ENCODE results near the gene PTPRG. TPM values are rescaled to one million over a fixed set of nuclear protein-coding genes. Genes with fewer than 3 reads are reported as not detected.

Gene PTPRG
- total RNA-seq, 6 experiments from 2014 or later, result 29.4 to 34.7 (median 32.7) TPM

DNA sequence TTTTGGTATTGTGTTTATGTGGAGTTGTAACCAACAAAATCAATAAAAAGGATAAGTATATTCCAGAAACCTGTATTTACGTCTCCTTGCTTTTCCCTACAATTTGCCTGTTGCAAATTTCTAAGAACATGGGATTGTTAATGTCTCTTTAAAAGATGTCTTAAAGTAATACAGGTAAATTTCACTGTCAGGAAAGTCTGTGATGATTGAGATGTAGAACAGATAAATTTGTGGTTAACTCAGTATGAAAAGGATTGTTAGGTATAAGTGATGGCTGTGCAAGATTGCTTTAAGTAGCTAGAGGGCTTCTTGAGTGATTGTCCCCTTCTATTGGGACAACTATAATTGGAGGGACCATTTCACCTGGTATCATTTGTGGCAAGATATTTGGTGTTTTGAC is 6.8 kb downstream of the PTPRG start:
- Mint-ChIP-seq H3K9me3 (no peaks in the 10 kb centered on the region), H3K27ac (no peak overlapping the region), H3K4me1 (ENCODE audit: low read depth) (peaks cover 72% of the 10 kb centered on the region), H3K27me3 (ENCODE audit: insufficient read depth) (no peaks in the 10 kb centered on the region), H3K4me3 (no peak overlapping the region), H3K36me3 (ENCODE audit: low read depth) (0 out of 2 replicates have a peak, but pooled peaks cover 5% of the 10 kb centered on the region)
- DNase-seq, result no peak
- TF ChIP-seq, protein P1, sequence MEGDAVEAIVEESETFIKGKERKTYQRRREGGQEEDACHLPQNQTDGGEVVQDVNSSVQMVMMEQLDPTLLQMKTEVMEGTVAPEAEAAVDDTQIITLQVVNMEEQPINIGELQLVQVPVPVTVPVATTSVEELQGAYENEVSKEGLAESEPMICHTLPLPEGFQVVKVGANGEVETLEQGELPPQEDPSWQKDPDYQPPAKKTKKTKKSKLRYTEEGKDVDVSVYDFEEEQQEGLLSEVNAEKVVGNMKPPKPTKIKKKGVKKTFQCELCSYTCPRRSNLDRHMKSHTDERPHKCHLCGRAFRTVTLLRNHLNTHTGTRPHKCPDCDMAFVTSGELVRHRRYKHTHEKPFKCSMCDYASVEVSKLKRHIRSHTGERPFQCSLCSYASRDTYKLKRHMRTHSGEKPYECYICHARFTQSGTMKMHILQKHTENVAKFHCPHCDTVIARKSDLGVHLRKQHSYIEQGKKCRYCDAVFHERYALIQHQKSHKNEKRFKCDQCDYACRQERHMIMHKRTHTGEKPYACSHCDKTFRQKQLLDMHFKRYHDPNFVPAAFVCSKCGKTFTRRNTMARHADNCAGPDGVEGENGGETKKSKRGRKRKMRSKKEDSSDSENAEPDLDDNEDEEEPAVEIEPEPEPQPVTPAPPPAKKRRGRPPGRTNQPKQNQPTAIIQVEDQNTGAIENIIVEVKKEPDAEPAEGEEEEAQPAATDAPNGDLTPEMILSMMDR (IDR thresholded peaks at IDR 0.05), result no peak

DNA sequence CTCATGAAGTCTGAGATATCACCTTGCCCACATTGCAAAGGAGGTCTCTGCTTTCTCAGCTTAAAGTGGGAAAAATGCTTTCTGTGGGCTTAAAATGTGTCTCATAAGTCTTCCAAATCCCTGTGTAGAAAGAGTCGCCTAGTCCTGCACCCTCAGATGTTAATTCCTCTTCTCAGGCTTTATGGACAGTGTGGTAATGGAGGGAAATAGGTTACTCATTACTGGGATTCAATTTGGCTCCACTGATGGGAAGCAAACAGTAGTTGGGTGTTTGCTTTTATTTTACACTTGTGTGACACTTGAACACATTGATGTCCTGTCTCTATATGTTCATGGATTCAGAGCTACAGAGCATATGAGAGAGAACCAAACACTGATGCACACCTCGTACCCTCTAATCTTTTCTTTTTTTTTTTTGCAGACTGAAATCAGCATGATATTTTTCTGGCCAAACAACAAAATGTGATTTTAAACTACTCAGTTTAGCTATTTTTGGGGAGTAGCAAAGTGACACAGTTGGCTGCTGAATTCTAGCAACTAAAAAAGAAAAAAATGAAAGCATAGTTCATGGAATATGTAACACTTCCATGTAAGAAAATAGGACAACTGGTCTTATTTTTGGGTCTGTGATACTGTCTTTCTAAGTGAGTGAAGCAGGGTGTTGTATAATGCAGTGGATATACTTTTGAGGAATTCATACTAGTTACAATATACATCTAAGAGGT is 8.6 kb downstream of the PTPRG start:
- no peak overlapping the region for H3K27ac Mint-ChIP-seq
- no peak for DNase-seq
- H3K27me3 Mint-ChIP-seq (ENCODE audit: insufficient read depth), result no peaks in the 10 kb centered on the region
- H3K4me1 Mint-ChIP-seq (ENCODE audit: low read depth), result peaks cover 76% of the 10 kb centered on the region
- H3K9me3 Mint-ChIP-seq, result no peaks in the 10 kb centered on the region; the same call in 1 of the 2 replicates
- H3K4me3 Mint-ChIP-seq, result no peak overlapping the region
- TF ChIP-seq, protein P1 (IDR thresholded peaks at IDR 0.05), result no peak
- H3K36me3 Mint-ChIP-seq (ENCODE audit: low read depth), result peaks cover 20% of the 10 kb centered on the region

DNA sequence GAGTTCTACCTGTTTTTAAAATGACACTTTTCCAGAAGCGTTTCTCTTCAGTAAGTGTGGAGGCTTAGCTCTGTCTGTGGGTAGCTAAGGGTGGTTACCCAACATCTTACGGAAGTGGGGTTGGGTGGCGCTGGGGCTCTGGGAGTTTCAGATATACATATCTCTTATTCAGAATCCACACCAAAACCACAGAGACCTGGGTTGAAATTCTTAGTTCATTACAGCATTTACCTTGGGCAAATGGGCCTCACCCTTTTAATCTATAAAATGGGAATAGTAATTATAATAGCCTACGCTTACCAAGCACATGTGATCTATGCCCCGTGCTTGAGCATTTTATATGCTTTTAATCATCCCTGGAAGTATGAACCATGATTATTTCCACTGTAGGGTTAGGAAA is 9.4 kb downstream of the PTPRG start:
- Mint-ChIP-seq H3K27ac (no peak overlapping the region), H3K9me3 (no peaks in the 10 kb centered on the region; the same call in 1 of the 2 replicates), H3K4me1 (ENCODE audit: low read depth) (peaks cover 73% of the 10 kb centered on the region), H3K27me3 (ENCODE audit: insufficient read depth) (no peaks in the 10 kb centered on the region), H3K36me3 (ENCODE audit: low read depth) (peaks cover 20% of the 10 kb centered on the region), H3K4me3 (no peak overlapping the region)
- TF ChIP-seq, protein P1 (IDR thresholded peaks at IDR 0.05), result no peak
- no peak for DNase-seq

DNA sequence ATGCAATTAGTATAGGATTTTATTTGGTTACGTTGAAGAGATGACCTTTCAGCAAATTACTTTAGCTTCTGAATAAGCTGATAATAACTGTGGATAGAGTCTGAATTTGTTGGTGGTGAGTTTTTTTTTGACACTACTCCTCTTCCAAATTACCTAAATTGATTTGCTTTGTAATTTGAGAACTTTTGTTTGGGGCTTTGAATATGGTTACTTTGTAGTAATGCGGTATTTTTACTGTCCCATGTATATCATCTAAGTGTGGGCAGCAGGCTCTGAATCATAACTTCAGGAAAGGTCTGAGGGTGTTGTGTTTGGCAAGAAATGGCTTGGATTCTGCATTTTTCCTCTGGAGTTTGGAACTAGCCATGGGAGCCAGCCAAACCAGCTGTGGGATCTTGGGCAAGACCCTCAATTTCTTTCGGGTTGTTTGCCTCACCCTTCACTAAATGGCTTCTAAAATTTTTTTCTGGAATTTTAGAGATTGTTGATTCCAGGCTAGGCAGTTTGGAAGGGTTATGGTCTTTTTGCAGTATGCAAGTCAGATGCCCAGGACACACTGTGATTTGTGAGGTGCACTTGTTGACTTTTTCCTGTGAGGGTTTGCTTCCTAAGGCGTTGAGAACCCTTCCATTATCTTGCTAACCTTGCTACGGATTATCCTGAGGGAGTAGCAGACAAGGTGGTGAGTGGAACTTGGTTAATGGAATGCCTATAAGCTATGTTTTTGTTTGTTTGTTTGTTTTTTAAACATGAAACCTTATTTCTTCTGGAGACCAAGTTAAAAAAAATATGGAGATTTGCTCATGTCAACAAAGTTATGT is 10.4 kb downstream of the PTPRG start:
- TF ChIP-seq, protein P1 (IDR thresholded peaks at IDR 0.05), result no peak
- DNase-seq, result peak; percentile 45
- H3K4me3 Mint-ChIP-seq, result no peak overlapping the region
- H3K27ac Mint-ChIP-seq, result peak overlapping the region; percentile 57
- H3K36me3 Mint-ChIP-seq (ENCODE audit: low read depth), result peaks cover 20% of the 10 kb centered on the region
- no peaks in the 10 kb centered on the region; the same call in 1 of the 2 replicates for H3K9me3 Mint-ChIP-seq
- H3K4me1 Mint-ChIP-seq (ENCODE audit: low read depth), result peaks cover 75% of the 10 kb centered on the region
- no peaks in the 10 kb centered on the region for H3K27me3 Mint-ChIP-seq (ENCODE audit: insufficient read depth)

DNA sequence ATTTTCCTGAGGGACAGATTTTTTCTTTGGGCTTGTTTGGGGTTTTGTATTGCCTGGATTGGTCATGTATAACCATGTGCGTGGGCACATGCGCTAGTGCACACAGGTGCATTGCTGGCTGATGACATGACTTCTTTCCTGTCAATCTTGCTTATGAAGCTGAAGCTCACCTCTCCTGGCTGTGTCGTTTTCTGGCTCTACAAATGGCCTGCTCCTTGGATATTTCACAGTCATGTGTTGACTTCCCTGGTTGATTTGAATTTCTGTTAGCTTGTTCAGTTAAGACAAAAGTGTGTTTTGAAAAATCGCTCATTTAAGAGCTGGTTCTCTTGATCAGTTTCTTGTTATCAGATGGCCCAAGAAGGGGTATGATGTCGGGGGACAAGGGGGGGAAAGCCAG is 11.5 kb downstream of the PTPRG start:
- no peak for DNase-seq
- peak overlapping the region; percentile 98; the same call in 1 of the 2 replicates for H3K27ac Mint-ChIP-seq
- H3K36me3 Mint-ChIP-seq (ENCODE audit: low read depth), result peaks cover 20% of the 10 kb centered on the region
- no peaks in the 10 kb centered on the region; the same call in 1 of the 2 replicates for H3K9me3 Mint-ChIP-seq
- H3K4me3 Mint-ChIP-seq, result no peak overlapping the region
- TF ChIP-seq, protein P1 (IDR thresholded peaks at IDR 0.05), result no peak
- peaks cover 79% of the 10 kb centered on the region for H3K4me1 Mint-ChIP-seq (ENCODE audit: low read depth)
- H3K27me3 Mint-ChIP-seq (ENCODE audit: insufficient read depth), result no peaks in the 10 kb centered on the region
